PC-3 (cell line): ENCODE results near the gene SMIM33. TPM values are rescaled to one million over a fixed set of nuclear protein-coding genes. Genes with fewer than 3 reads are reported as not detected.
"Not testable (repeated sequence)": the region's sequence is repeated elsewhere in the genome, so short reads cannot be mapped to it uniquely, and the experiment has no call there.

Source experiments
- ATAC-seq: fragments of 200-7000 bp; cut with Tn5 transposase; 2 replicates; pipeline ENCODE4 v1.9.1; 2020; ENCODE audit warnings: mild to moderate bottlenecking, moderate library complexity
- BruUV-seq: library from RNA; stranded (reverse); fragments of 400-500 nt; replicated peaks from 2 replicates; lab custom pipeline; 2021; lab: Mats Ljungman, UMichigan
- CTCF ChIA-PET: fragments of 300-600 bp; sonication (Branson Sonifier 250); formaldehyde crosslinking; loops from one replicate; lab custom pipeline; 2022; ENCODE audit warnings: antibody characterized with exemption; lab: Charles Lee
- POLR2A ChIA-PET: fragments of 300-600 bp; sonication (Branson Sonifier 250); formaldehyde crosslinking; loops from one replicate; lab custom pipeline; 2022; ENCODE audit warnings: antibody characterized with exemption; ENCODE audit not compliant: unreplicated experiment; lab: Charles Lee
- DNase-seq: peaks from one replicate; pipeline ENCODE4 v3.0.0-alpha.2; 2015
- H2AFZ ChIP-seq: fragments of 300-600 bp; sonication (generic); 2 replicates; pipeline ENCODE4 v1.6.0; 2016; ENCODE audit warnings: antibody characterized with exemption, low read length
- H3F3A ChIP-seq: fragments of 300-600 bp; sonication (generic); one replicate; pipeline ENCODE4 v1.6.0; 2017; ENCODE audit warnings: antibody characterized with exemption, low read length, control low read depth, mild to moderate bottlenecking; ENCODE audit not compliant: unreplicated experiment
- H3K27ac ChIP-seq: fragments of 300-600 bp; sonication (generic); 2 replicates; pipeline ENCODE4 v1.5.1; 2016; ENCODE audit warnings: mild to moderate bottlenecking, low read length
- H3K27me3 ChIP-seq: fragments of 300-600 bp; sonication (generic); 2 replicates; pipeline ENCODE4 v1.6.1; 2016; ENCODE audit warnings: low read length, mixed read lengths
- H3K36me3 ChIP-seq: fragments of 300-600 bp; sonication (generic); 2 replicates; pipeline ENCODE4 v1.6.1; 2016; ENCODE audit warnings: low read depth, mixed run types, low read length, mixed read lengths
- H3K4me1 ChIP-seq: fragments of 300-600 bp; sonication (generic); 2 replicates; pipeline ENCODE4 v1.5.1; 2016; ENCODE audit warnings: low read length; ENCODE audit not compliant: insufficient read depth
- H3K4me2 ChIP-seq: fragments of 300-600 bp; sonication (generic); 2 replicates; pipeline ENCODE4 v1.6.0; 2016; ENCODE audit warnings: low read length
- H3K4me3 ChIP-seq: fragments of 300-600 bp; sonication (generic); 2 replicates; pipeline ENCODE4 v1.5.1; 2016; ENCODE audit warnings: mild to moderate bottlenecking, low read length, mixed read lengths
- H3K79me2 ChIP-seq: fragments of 300-600 bp; sonication (generic); 2 replicates; pipeline ENCODE4 v1.6.1; 2017; ENCODE audit warnings: low read length, mixed read lengths
- H3K9ac ChIP-seq: fragments of 300-600 bp; sonication (generic); 2 replicates; pipeline ENCODE4 v1.6.0; 2016; ENCODE audit warnings: mild to moderate bottlenecking, low read length
- H3K9me2 ChIP-seq: fragments of 300-600 bp; sonication (generic); replicated peaks from 2 replicates; pipeline ENCODE4 v1.6.1; 2016; ENCODE audit warnings: mixed run types, low read length, mixed read lengths
- H3K9me3 ChIP-seq: fragments of 300-600 bp; sonication (generic); 2 replicates; pipeline ENCODE4 v1.6.1; 2016; ENCODE audit warnings: low read length, mixed read lengths
- H4K20me1 ChIP-seq: fragments of 300-600 bp; sonication (generic); 2 replicates; pipeline ENCODE4 v1.6.1; 2016; ENCODE audit warnings: low read length, mixed read lengths
- EZH2 ChIP-seq: fragments of 300-600 bp; sonication (generic); IDR thresholded peaks from one replicate; pipeline ENCODE4 v1.6.1; 2017; ENCODE audit warnings: antibody characterized with exemption, mild to moderate bottlenecking, low read length; ENCODE audit not compliant: unreplicated experiment
- EZH2phosphoT487 ChIP-seq: fragments of 300-600 bp; sonication (generic); IDR thresholded peaks from 2 replicates; pipeline ENCODE4 v1.6.1; 2018; ENCODE audit warnings: mild to moderate bottlenecking, antibody characterized with exemption, low read length, borderline replicate concordance
- intact Hi-C: fragments of 100-400 bp; cut with micrococcal nuclease; formaldehyde crosslinking; loops from 2 replicates; pipeline ENCODE4 v1.9.0; 2023
- total RNA-seq: library from RNA; depleted of rRNA; stranded (reverse); fragments of >200 nt; gene quantifications from 2 replicates; pipeline ENCODE4 v1.2.3, GENCODE V29; 2014
- TF ChIP-seq, protein P1 (sequence below): fragments of 300-600 bp; sonication (generic); conservative IDR thresholded peaks from 2 replicates; pipeline ENCODE4 v1.5.1; 2017; ENCODE audit warnings: antibody characterized with exemption, low read depth, mild to moderate bottlenecking, low read length

The SMIM33 gene
- total RNA-seq, 1 experiment from 2014 or later = not detected

DNA sequence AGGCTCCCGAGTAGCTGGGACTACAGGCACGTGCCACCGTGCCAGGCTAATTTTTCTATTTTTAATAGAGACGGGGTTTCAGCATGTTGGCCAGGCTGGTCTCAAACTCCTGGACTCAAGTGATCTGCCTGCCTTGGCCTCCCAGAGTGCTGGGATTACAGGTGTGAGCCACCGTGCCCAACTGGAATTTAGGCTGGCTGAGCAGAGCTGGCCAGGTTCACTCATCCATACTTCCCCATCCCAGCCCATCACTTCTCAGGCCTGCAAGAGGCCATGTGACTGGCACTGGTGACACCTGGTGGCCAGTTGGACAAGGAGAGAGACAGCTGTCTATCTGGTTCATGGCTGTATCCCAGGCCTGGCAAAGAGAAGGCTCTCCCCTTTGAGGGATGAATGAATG, 42.6 kb downstream of the SMIM33 start:
- intact Hi-C loops = loop anchor here (1.0 to 5.0 kb wide), 2 partner anchors 76 to 91 kb away; partner anchors contain the start of gene DNAJC18
- H3K4me1 ChIP-seq, H3K27ac ChIP-seq, H4K20me1 ChIP-seq, H3K79me2 ChIP-seq, H3F3A ChIP-seq, H3K27me3 ChIP-seq, H2AFZ ChIP-seq, H3K4me2 ChIP-seq, H3K36me3 ChIP-seq, H3K4me3 ChIP-seq, H3K9me3 ChIP-seq, BruUV-seq, H3K9me2 ChIP-seq, H3K9ac ChIP-seq: not testable (repeated sequence)
- ChIA-PET POLR2A (interaction anchor here (0.6 kb wide), 1 partner anchor 31 kb away, joined by 3 read pairs; the partner anchor contains the start of gene STING1), CTCF (interaction anchor here (1.0 kb wide), 1 partner anchor 91 kb away, joined by 3 read pairs; no protein-coding TSS in a partner anchor)
- DNase-seq = peak; percentile 87
- ATAC-seq = peak; percentile 88
- TF ChIP-seq, protein P1, sequence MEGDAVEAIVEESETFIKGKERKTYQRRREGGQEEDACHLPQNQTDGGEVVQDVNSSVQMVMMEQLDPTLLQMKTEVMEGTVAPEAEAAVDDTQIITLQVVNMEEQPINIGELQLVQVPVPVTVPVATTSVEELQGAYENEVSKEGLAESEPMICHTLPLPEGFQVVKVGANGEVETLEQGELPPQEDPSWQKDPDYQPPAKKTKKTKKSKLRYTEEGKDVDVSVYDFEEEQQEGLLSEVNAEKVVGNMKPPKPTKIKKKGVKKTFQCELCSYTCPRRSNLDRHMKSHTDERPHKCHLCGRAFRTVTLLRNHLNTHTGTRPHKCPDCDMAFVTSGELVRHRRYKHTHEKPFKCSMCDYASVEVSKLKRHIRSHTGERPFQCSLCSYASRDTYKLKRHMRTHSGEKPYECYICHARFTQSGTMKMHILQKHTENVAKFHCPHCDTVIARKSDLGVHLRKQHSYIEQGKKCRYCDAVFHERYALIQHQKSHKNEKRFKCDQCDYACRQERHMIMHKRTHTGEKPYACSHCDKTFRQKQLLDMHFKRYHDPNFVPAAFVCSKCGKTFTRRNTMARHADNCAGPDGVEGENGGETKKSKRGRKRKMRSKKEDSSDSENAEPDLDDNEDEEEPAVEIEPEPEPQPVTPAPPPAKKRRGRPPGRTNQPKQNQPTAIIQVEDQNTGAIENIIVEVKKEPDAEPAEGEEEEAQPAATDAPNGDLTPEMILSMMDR = peak; percentile 80

GRCh38 chr5:139513852-139514485, 43.2 kb downstream of the SMIM33 start:
- no peak overlapping the region for H3K9ac ChIP-seq
- intact Hi-C loops = loop anchor here (1.0 to 5.0 kb wide), 2 partner anchors 77 to 92 kb away; partner anchors contain the start of gene DNAJC18
- H3K4me1 ChIP-seq = peaks cover 11% of the 10 kb centered on the region
- no peaks in the 10 kb centered on the region for H3F3A ChIP-seq
- H3K4me3 ChIP-seq = no peak overlapping the region
- ATAC-seq (peak; percentile 3; the same call in 1 of the 2 replicates), DNase-seq (no peak)
- BruUV-seq = no TSS peak
- H3K9me2 ChIP-seq = no peaks in the 10 kb centered on the region
- no peaks in the 10 kb centered on the region for H3K9me3 ChIP-seq
- no peaks in the 10 kb centered on the region for H3K36me3 ChIP-seq
- H3K79me2 ChIP-seq = no peaks in the 10 kb centered on the region
- no peak overlapping the region for H2AFZ ChIP-seq
- H3K27ac ChIP-seq = no peak overlapping the region
- H3K4me2 ChIP-seq = no peak overlapping the region
- no peaks in the 10 kb centered on the region for H3K27me3 ChIP-seq
- ChIA-PET CTCF (interaction anchor here (1.0 kb wide), 1 partner anchor 92 kb away, joined by 3 read pairs; no protein-coding TSS in a partner anchor), POLR2A (interaction anchor here (0.6 kb wide), 1 partner anchor 32 kb away, joined by 3 read pairs; the partner anchor contains the start of gene STING1)
- no peaks in the 10 kb centered on the region for H4K20me1 ChIP-seq
- no peak for TF ChIP-seq EZH2
- TF ChIP-seq, protein P1 = no peak
- no peak for TF ChIP-seq EZH2phosphoT487

DNA sequence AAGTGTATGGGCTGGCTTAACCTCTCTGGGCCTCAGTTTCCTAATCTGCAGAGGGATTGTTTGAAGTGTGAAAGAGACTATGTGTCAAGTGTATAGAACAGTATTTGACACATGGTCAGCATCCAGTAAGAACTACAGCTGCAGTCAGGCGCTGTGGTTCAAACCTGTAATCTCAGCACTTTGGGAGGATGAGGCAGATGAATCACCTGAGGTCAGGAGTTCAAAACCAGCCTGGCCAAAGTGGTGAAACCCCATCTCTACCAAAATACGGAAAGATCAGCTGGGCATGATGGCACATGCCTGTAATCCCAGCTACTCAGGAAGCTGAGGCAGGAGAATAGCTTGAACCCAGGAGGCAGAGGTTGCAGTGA, 43.7 kb downstream of the SMIM33 start:
- no peak overlapping the region for H3K9ac ChIP-seq
- TF ChIP-seq EZH2phosphoT487 = no peak
- TF ChIP-seq EZH2 = no peak
- TF ChIP-seq, protein P1 = no peak
- H3K79me2 ChIP-seq = no peaks in the 10 kb centered on the region
- BruUV-seq = no TSS peak
- H3K27me3 ChIP-seq = no peaks in the 10 kb centered on the region
- CTCF ChIA-PET = interaction anchor here (0.6 kb wide), 1 partner anchor 78 kb away, joined by 3 read pairs; no protein-coding TSS in a partner anchor
- DNase-seq (no peak), ATAC-seq (no peak)
- no peaks in the 10 kb centered on the region for H3K9me3 ChIP-seq
- peaks cover 11% of the 10 kb centered on the region for H3K4me1 ChIP-seq
- intact Hi-C loops = loop anchor here (5.0 kb wide), 1 partner anchor 77 kb away; the partner anchor contains the start of gene DNAJC18
- no peak overlapping the region for H3K4me2 ChIP-seq
- H3K9me2 ChIP-seq = no peaks in the 10 kb centered on the region
- no peaks in the 10 kb centered on the region for H3K36me3 ChIP-seq
- POLR2A ChIA-PET = no interaction called here
- no peak overlapping the region for H3K4me3 ChIP-seq
- no peak overlapping the region for H3K27ac ChIP-seq
- H4K20me1 ChIP-seq = no peaks in the 10 kb centered on the region
- H2AFZ ChIP-seq = no peak overlapping the region
- no peaks in the 10 kb centered on the region for H3F3A ChIP-seq
